Left renal pelvis (tissue), 4 donors: ENCODE measurements around the gene MSANTD1. TPM values are rescaled to one million over a fixed set of nuclear protein-coding genes. Genes with fewer than 3 reads are reported as not detected.

Source experiments
- DNase-seq, 4 donors: peaks; one replicate each; pipeline ENCODE4 v3.0.0-alpha.2; 2013; ENCODE audit warnings: low read depth in 4 of 4, low spot score in 3 of 4
- polyA plus RNA-seq, 4 donors: library from polyadenylated mRNA; unstranded; fragments of 120-200 nt; gene quantifications; one replicate each; pipeline ENCODE4 v1.2.1, GENCODE V29; 2013; ENCODE audit not compliant: insufficient read length in 4 of 4

Gene MSANTD1
- polyA plus RNA-seq, 4 donors, result 0.24 to 1.7 (median 0.62) TPM

DNA sequence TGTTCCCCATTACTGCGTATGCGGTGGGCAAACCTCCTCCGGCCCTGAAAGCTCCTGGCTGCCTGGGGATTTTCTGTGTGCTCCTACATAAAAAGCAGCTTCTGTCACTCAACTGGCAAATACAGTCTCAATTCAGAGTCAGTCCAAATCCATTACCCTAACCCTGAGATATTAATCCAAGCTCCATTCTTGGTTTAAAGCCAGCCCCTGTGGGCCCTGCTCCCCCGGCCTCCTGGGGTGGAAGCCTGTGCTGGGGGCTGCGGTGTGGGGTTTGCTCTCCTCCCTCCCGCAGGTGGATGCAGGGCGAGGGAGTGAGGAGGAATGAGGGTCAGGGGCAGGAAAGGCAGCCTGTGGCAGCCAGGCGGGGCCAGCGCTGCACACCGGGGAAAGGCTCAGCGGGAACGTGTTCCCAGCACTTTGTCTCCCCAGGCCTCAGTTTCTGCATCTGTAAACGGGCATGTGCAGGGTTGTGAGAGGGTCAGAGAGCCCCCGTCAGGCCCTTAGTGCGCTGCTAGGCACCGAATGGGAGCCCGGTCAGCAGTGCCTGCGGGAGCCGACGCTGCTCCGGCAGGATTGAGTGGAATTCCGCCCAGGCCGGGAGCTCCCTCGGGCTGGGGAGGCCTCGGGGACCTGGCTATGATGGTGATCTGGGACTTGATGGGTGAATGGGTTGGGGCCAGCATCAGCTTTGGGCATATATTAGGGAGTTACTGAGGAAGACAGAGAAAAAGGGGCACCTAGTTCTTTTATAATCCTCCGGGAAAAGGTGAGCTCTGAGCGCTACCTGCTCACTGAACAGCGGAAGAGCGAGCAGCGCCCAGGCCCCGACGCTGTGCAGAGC lies 37.6 kb downstream of the MSANTD1 start:
- no peak for DNase-seq

DNA sequence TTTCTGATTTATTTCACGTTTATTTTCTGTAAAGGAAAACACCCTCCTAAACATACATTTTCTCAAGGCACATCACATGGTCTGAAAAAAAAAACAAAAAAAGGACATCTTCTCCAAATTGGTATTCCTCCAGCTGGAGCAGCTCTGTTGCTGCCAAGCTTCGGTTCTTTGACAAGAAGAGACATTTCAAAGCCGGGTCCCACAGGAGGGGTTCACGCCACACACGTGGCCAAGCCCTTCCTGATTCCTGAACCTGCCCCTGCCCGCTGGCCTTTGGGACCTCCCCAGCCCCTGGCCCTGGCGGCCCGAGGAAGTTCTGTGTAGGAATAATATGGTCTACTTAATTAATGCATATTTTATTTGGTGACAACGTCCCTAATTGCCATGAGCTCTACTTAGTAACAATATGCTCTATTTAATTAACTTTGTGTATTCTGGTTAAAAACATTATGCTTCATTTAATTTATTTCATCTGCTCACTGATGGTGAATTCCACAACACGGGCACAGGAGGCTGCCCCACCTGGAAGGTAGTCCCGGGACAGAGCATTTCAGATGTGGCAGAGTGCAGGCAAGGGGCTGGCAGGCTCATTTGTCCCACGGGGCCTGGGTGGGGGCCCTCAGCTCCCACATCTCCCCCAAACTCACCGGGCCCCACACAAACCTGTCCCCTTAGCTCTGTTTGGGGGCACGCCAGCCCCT lies 38.5 kb downstream of the MSANTD1 start:
- no peak for DNase-seq

DNA sequence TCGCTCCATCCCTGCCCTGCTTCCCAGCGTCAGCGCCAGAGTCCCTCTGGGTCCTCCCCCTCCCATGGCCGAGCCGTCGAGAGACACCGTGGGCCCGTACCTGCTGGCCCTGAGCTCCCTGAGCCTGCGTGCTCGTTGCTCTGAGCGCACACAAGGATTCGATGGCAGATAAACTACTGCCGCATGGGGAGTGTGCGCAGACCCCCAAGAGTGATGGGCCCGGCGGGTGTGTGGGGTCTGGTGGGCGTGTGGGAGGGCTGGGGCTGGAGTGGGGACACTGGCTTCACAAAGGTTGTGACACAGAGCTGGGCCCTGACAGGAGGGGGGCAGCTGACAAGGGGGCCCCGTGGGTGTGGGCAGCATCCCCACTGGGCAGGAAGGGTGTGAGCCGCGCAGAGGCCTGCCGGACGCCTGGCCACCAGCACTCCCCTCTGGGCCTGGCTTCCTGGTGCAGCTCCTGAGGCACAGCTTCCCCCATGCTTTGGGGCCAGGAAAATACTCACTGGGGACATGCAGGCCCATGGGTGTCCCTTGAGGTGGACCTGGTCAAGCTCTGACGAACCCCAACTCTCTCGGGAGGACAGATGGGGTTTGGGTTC lies 39.1 kb downstream of the MSANTD1 start:
- no peak for DNase-seq

DNA sequence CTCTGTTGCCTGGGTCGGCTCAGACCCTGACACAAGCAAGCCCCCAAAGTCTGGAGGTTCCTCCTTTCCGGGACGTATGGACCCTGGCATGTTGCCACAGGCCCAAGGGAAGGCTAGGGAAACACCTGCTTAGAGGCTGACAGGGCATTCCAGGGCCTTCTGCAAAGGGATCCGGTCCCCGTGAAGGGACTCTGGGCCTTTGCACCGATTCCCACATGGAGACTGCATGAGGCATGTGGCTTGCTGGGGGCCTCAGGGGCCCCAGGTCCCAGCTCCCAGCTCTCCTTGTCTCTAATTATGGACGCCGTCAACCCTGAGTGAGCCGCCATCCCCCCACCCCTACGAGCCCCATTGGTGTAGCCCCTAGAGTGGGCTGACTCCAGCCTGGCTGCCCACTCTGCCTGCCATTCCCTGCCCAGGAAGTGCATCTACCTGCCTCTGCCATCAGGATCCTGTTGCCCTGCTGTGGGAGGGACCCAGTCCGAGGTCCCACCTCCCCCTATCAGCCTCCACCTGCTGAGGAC lies 39.7 kb downstream of the MSANTD1 start:
- DNase-seq, result no peak

DNA sequence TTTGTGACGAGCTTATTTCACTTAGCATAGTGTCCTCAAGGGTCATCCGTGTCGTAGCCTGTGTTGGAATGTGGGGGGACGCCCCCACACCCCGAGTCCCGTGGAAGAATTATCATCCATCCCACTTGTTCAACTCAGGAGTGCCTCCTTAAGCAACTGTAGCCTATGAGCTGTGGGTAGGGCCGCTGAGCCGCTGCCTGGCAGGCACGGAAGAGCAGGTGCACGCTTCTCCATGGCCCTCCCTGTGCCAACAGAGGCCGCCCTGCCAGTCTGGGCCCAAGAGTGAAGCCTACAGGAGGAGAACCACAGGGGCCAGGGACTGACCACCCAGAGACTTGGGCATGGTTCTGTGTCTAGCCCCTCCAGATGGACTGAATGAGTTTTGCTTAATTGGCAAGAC lies 41.5 kb downstream of the MSANTD1 start:
- DNase-seq, result no peak

DNA sequence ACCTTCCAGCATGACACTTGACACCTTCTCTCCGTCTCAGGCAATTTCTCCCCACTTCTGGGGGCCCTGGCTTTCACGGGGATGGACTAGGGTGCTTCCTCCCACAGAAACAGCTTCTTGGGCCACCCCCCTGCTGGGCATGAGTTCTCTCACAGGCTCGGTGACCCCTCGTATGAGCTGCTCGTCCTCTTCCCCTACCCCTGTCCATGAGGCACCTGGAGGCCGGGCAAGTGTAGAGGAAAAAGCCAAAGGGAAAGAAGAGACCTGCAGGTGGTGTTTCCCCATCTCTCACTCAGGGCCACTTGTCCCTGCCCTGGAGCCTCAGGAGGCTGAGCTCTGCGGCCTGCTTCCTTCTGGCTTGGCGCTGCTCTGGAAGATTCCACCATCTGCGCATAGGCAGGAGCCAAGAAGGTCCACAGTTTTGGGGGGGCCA lies 41.9 kb downstream of the MSANTD1 start:
- no peak for DNase-seq

DNA sequence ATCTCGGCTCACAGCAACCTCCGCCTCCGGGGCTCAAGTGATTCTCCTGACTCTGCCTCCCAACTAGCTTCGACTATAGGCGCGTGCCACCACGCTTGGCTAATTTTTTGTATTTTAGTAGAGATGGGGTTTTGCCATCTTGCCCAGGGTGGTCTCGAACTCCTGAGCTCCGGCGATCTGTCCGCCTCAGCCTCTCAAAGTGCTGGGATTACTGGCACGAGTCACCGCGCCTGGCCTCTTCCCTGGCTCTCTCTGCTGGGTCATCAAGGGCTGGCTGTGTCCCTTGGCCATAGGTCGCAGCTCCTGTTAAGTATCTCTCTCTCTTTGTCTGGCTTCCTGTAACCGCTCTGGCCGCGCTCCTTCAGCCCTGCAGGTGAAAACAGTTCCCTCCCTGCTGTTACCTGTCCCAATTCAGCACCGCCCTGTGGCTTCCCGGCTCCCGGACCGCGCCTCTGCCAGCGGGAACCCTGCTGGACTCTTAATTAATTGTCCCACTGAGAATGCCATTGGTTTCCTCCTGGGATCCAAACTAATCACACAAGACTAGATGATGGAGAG lies 42.5 kb downstream of the MSANTD1 start:
- no peak for DNase-seq

DNA sequence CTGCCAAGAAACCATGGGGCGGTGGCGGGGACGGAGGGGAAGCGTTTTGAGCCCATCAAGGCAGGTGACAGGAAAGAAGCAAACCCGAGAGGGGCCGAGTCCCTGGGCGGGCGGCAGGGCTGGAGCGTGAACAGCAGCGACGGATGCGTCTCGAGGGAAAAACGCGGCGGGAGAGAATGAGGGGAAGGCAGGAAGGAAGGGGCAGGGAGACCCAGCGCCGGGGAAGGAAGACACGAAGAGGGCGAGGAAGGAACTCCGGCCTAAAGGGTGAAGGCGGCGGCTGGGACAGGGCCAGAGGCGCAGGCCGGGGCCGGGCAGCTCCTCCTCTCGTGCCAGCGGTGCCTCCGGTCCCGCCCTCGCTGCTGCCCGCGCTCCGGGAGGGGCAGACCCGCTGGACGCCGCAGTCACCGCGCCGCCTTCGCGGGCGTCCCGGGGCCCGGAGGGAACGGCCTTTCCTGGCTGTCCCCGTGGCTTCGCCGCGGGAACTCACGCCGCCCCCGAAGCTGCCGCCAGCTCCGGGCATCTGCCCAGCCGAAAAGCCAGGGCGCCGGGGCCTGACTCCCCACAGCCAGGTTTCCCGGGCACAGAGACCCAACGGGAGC lies 43.1 kb downstream of the MSANTD1 start:
- DNase-seq, result no peak

DNA sequence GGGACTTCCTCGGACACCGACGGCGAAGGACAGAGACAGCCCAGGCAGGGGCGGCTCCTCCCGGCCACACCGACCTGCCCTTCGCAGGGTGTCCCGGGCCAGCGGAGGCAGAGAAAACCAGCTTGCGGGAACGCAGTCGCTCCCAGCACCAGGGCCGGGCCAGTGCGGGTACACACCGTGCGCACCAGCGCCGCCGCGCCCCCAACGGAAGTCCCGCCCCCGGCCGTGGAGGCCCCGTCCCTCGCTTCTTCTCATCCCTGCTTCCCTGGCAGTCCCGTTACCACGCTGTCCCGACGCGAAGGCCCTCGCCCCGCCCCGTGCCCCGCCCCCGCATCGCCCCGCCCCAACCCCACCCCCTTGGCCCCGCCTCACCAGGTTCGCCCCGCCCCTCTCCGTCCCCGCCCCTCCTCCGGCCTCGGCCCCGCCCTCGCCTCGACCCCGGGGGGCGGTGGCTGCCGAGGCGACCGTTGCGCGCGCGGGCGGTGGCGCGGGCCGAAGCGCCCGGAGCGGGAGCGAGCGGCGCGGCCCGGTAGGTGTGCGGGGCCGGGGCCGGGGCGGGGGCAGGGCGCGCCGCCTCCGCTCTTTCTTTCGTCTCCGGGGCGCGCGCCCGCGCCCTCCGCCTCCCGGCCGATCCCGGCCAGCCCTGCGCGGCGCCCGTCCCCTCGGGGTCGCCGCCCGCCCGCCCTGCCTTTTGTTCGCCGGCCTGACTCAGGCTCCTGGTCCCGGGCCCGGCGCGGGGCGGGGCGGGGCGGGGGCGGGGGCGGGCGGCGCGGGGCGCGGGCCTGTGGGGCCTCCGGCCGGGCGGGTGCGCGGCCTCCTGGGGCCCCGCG lies 43.8 kb downstream of the MSANTD1 start, which contains the start of gene RGS12:
Gene RGS12, plus strand, starts transcription at position 451 of the 830 bp plus-strand sequence. CDS start 23,150 bp downstream, outside the sequence.
- peak; percentile 76 to 82 (median 79) for DNase-seq

DNA sequence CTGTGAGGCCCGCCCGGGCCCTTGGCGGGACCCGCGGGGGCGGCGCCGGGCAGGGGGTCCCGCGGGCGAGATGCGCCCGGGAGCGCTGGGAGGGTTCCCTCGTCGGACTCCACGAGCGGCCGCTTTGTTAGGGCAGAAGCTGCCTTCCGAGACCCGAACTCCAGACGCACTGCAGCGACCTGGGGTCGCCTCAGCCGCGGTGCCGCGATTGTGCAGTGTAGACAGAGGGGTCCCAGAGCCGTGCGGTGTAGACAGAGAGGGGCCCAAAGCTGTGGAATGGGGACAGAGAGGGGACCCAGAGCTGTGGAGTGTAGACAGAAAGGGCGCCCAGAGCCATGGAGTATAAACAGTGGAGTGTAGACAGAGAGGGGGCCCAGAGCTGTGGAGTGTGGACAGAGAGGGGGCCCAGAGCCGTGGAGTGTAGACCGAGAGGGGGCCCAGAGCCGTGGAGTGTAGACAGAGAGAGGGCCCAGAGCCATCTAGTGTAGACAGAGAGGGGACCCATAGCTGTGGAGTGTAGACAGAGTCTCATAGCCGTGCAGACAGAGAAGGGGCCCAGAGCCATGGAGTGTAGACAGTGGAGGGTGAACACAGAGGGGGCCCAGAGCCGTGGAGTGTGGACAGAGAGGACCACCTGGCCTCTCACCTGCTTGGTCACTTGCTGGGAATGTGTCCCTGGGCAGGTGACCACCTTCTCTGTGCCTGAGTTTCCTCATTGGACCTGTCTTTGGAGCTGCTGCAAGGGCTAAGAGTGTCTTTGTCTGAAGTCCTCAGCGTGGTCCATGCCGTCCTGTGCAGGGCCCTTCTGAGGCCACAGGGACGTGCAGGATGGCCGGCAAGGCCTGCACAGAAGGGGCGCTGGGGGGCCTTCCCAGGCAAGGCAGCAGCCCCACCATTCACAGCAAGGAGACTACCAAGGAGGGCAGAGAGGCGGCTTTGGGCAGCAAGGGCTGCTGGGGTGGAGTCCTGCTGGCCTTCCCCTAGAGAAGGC lies 44.7 kb downstream of the MSANTD1 start:
- DNase-seq, result no peak

DNA sequence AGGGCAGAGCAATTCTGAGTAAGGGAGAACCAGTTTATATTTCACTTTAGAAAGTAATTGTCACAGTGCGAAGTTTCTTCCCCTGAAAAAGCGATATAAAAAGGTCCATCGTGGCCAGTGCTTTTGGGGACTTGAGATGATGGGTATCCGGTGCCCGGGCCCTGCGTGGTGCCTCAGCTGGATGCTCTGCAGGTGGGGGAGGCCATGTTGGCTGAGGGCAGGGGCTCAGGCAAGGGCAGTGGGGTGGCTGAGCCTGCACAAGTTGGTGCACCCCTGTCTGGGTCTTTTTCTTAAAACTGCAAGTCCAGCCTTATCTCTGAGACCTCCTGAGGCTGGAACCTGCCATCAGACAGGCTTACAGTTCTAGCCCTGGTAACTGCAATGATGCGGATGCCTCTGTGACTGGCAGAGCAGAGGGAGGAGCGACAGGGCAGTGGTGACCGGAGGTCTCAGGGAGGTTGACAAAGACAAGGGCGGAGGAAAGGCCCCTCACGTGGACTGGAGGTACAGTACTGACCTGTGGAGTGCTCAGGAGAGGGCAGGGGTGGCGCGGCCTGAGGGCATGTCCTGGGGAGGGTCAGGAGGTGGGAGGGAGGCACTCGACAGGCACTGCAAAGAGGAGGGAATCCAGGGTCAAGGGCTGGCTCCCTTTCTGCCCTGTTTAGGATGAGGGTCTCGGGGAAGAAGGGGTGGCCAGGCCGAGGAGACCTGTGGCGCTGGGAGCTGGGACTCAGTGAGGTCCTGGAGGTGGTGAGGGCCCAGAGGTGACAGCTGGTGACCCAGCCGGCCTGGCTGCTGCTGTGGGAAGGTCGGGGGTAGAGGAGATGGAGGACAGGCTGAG lies 45.7 kb downstream of the MSANTD1 start:
- DNase-seq, result no peak

DNA sequence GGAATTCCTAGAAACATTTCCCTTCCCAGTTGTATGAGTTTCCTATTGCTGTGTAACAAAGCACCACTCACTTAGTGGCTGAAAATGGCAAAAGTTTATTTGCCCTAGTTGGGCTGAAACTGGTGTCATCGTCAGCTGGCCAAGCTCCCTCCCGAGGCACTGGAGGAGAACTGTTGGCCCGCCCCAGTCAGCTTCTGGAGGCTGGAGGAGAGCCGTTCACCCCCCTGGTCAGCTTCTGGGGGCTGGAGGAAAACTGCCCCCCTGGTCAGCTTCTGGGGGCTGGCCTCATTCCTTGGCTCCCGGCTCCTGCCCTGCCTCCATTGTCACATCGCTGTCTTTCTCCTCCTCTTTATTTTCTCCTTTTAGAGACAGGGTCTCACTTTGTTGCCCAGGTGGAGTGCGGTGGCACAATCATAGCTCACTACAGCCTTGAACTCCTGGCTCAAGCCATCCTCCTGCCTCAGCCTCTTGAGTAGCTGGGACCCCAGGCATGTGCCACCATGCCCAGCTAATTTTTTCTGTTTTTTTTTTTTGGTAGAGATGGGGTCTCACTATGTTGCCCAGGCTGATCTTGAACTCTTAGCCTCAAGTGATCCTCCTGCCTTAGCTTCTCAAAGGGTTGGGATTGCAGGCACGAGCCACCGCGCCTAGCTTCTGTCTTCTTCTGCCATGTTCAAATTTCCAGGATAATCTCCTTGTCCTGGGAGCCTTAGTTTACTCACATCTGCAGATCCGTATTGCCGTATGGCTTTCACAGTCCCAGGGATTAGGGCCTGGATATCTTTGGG lies 47.1 kb downstream of the MSANTD1 start:
- no peak for DNase-seq

DNA sequence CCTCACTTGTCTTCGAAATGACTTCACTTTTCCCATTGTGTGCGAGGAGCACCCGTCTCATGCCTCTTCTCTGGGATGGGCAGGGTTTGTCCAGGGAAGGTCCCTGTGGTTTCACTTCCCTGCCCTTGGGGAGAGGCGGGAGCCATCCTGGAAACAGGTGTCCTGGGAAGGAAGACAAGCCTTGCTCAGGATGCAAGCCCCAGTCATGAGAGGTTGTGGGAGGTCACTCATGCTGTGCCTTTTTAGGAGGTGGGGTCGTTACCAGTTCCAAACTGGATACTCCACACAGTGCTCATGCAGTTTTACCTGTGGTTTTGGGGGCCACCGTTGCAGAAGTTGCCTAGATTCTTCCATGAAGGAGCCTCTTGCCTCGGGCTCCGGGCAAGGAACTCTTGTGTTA lies 47.7 kb downstream of the MSANTD1 start:
- no peak for DNase-seq

DNA sequence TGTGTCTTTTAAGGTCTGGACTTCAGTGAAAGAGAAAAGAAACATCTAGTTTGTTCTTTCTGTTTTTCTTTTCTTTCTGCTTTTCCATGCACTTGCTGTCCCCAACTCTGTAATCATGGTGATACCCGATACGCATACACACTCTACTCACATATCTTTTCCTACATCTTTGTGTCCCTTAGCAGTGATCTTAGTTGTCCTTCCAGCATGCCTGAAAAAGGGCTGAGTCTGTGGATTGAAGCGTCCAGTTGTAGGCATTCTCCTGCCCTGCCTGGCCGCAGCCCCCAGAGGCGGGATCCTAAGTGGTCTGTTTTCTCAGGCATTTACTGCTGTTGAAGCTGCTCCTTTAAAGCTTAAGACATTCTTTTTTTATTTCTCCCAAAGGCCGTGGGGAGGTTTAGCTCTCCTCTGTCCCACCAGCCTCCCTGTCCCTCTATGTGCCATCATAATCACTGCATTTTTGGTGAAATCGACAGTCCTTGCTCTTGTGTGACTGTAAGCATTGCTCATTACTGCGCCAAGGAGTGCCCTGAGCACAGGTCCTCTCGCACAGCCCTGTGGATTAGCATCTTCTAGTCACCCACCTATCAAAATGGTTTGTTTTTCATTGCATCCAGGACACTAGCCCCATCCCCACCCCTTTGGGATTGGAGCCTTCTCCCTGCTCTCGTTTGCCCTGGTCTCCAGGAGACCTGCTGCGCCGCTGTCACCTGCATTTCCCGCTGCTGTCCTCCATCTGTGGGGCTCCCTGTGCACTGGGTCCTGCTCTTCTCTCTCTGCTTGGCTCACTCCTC lies 48.3 kb downstream of the MSANTD1 start:
- DNase-seq, result no peak

DNA sequence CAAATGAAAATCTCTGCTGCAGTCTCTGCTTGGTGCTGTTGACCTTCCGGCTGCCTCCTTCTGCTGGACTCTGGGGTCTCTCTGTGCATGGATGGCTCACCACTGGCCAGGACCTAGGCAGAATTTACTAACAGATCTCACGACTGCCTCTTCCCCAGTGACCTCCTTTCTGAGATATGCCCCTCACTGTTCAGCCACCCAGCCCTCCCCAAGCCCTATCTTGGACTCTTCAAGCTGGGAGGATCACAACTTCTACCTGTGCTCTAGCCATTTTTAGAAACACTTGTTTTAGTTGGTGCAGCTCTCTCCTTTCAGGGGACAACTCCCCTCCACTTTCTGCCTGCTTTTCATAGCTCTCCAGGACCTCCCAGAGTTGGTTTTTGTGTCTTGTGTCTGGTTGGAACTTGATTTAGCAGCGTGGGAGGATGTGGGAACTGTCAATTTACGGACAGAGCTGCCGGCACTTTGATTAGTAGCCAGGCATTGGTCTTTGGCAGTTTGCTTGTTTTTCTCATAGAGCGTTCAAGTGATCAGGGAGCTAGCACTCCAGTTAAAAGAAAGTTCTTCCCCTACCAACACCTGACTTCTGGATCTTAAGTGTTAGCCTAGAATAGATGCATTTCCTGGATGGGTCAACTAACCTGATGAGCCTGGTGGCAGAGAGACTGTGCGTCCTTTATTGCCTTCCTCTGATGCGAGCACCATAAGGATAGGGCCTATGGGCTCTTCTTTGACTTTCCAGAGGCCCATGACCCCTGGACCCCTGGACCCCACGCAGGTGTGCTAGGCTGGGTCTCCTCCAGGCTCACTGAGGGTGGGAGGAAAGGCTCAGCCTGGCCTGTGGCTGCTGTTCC lies 50.4 kb downstream of the MSANTD1 start:
- DNase-seq, result no peak
